ENCODE measurements around the gene LAMA1.

The LAMA1 gene

DNA sequence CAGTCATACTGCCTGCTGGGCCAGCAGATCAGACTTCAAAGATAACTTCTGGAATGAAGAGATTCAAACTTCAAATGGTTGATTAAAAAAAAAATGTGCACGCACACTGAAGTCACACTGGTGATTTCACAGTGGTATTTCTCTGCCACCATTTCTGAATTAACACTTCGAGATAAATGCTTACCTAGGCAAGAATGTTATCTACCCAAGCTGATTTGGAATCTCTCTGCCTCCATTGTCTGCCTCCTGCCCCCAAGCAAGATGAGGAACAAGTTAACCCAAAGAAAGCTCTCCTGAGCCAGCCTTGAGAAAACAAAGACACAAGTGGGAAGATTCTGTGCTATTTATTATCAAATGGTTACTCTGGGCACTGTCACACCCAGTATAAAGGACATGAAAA lies 6.5 kb downstream of the LAMA1 start:
- no peak for DNase-seq

DNA sequence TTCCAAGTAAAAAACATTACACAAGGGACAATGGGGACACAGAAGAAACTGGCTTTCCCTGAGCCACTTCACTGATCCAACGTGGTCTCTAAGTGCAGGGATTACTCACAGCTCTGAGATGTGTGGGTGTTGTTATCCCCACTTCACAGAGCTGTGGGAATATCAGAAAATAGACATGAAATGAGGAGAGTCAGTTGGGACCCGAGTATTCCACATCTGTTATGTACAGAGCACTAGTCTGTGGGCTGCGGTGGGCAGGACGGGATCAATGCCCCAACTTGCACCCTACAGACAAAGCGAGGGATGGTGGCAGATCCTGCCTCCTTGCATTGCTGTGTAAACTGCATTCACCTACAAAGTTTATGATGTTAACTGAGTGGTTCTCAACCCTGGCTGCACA lies 11.7 kb downstream of the LAMA1 start:
- no peak for DNase-seq

DNA sequence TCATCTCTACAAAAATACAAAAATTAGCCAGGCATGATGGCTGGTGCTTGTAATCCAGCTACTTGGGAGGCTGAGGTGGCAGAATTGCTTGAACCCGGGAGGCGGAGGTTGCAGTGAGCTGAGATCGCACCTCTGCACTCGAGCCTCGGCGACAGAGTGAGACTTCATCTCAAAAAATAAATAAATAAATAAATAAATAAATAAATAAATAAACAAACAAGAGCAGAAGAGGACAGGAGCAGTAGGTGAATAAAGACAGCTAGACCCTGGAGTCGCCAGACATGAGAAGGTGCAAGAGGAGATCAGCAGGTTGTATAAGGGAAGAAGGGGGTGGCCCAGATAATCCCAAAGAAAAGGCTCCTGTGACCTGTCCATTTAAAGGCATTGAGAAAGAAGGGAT lies 12.3 kb downstream of the LAMA1 start:
- DNase-seq = no peak

DNA sequence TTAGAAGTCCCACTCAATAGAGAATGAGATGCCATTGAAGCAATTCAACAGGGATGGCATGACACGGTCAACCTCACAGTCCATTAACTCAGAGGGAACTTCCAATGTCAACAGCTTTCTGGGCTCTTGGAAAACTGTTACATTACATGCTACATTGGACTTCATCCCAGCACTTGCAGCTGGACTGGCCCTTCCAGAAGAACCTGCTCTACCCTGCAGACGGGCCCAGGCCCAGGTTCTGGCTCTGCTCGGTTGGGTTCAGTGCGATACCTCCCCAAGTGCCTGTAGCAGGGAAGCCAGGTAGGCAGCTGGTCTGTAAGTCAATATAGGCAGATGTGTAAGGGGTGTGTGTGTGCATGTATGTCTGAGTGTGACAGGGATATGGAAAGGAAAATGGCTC lies 12.9 kb downstream of the LAMA1 start:
- DNase-seq = no peak

DNA sequence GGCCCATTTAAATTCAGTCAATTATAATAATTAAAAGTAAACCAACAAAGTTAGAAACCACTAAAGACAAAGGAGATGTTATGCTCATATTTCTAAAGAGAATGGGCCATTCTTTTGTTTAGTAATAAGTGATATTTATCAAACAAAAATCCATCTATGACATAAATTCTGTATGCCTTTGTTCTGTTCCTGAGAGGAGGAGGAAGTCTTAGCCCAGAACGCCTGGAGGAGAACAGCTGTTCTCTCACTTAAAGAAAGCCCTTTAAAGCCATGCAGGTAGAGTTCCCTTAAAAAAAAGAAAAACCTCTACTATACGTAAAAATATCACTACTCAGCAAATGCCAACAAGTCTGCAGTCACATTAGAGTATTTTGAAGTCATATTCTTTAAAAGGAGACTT lies 15.5 kb downstream of the LAMA1 start:
- no peak for DNase-seq

DNA sequence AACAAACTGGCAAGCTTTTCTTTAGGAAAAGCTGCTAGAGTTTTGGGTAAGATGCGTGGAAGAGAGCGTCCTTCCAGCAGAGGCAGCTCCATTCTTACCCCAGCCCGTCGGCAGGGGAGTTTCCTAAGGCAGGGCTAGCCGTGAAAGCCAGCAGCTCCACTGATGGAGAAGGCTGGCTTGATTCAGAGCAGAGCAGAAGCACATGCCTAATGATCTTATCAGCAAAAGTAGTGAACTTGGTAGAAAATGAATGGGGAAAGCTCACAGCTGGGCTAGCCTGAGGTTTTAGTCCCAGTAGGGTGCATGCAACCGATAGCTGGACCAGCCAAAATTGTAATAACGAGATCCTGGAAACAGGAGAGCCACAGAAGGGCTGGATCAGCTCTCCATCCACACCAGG lies 20.8 kb downstream of the LAMA1 start:
- DNase-seq = no peak

DNA sequence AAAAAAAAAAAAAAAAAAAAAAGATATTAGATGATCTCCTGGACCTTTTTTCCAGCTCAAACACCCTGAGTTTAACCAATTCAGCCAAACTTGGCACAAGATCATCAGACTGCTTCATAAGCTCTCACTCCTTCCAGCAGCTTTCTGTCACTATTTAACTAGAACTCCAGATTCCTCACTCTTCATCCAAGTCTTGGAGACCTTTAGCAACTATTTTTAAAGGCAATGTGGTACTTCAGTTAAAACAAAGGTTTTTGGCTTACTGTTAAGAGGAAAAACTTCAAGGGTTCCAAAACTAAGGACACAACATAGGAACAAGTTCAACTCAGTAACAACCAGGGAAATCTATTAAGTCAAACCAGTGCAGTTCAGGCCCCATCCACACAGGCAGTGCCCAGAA lies 23.2 kb downstream of the LAMA1 start:
- DNase-seq = no peak

DNA sequence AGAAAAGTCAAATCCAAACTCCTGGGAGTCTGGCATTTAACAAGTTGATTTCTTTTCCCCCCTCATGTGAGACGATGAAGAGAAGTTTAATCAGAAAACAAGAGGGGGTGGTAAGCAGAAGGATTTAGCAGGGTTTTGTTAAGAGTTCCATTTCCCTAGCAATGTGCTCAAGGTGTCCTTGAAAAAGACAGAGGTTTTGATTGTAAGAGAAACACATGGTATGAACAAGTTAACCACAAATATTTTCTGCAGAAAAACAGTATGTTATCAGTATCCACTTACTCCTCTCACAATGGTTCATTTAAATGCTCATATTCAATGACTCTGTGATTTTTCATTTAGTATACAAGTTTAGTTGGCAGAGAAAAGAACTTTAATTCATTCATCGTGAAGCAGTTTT lies 26.8 kb downstream of the LAMA1 start:
- no peak for DNase-seq

DNA sequence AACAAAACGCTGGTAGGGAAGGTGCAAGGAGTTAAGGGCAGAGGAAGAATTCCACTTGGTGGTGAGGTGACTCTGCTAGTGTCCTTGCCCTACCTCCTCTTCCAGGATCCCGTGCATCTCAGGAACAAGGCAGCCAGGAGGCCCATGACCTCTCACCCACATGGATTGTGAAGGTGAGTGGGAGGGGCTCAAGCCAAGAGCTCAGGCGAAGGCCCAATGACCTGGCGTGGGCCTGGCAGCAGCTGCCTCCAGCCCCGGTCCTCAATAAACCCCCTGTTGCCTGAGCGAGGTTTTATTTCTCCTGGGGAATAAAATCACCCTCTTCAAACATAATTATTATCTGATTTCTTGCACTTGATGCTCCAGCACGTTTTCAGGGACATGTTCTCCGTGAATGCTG lies 28.2 kb downstream of the LAMA1 start:
- no peak for DNase-seq

DNA sequence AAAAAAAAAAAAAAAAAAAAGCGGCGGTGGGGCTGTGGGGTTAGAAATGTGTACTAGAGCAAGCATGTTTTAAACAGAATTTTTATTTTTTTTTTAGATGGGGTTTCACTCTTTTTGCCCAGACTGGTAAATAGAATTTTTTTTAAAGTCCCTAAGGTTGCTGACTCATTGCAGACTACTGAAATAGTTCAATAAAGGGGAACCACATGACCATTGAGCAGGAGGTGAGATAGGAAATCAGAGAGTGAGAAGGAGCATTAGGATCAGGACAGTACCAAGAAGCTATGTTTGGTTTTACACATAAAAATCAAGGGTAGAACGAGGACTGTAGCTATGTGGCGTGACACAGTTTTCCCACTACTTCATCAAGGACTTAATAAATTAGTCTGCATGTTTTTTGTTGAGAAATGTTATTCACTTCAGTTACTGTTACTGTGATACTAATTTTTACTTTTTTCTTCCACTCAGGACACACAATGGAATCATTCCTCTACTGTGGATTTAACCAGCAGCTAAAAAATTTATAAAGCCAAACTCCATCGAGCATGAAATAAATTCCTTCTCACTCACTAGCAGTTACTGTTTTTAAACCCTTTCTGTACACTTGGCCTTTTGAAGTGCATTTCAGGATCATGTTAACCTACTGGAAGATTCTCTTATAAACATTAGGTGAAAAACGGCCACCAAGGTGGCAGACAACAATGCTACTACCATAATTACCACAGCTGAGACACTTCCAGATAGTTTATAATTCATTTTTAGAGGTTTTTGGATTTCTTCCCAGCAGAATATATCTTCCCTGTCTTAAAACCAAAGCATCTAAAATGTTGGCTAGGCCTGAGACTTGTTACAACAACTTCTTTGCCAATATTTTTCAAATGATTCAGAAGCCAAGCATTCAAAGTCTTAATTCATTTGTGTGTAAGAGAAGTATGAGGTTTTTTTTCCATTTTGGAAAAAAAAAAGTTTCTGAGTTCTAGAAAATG lies 33.2 kb downstream of the LAMA1 start:
- no peak for DNase-seq

DNA sequence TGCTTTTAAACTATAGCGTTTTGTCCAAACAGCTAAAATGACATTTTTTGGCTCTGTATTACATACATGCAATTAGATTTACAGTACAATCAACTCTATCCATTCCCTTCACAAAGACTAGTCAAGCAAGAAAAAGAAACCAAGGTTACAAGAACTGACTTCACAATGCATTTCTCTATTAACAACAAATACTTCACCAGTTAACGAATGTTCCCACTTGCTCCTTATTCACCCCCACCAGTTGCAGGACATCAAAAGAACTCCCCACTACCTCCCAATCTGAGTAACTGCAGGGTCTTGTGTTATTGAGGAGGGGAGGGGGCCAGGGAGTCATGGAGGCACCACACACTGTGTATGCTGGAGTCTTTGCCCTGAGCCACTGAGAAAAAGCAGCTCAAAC lies 34.9 kb downstream of the LAMA1 start:
- no peak for DNase-seq

DNA sequence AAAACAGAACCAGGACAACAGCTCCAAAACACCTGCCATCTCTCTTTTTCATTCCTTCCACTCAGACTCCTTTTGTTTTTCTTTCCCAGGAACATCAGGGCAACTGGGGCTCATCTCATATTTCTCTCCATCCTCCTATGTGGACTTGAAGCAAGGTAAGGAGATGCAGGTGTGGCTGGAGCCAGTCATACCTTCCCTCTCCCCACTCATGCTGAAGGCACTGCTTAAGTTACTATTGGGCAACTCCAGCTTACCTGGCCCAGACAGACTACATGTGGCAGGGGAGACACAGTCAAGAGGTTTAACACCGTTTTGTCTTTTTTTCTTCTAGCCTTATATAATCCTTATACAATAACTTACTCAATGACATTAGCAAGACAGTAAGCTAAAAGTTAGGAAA lies 38.4 kb downstream of the LAMA1 start:
- no peak for DNase-seq

DNA sequence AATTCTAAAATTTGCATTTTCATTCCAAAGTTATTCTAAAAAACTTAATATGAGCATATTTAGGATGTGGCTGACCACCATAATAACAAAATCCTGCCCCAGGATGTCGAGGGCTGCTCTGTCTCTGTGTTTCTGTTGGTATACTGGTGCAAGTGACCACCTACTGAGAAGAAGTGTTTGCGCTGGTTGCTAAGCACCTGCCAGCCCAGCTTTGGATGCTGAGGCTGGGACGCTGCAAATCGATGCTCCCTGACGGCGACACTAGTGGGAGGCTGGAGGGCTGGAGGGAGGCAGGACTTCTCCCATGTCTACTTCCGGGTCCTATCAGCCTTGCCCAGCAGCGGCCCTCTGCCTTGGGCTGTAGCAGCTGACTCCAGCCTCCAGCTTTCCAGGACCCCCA lies 45.0 kb downstream of the LAMA1 start:
- no peak for DNase-seq

DNA sequence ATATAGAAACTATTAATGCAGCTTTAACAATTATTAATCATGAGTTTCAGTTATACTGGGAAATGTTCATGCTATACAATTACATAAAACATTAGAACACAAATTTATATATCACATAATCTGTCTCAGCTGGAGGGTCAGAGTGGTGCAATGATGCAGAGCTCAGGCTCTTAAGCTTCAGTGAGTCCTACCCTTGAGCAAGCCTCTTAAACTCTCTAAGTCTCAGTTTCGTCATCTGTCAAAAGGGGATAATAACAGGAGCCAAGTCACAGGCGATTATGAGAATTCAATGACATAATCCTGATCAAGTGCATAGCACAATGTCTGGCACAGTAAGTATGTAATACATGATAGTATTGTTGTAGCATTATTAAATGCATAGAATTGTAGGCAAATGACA lies 46.0 kb downstream of the LAMA1 start:
- DNase-seq = no peak

DNA sequence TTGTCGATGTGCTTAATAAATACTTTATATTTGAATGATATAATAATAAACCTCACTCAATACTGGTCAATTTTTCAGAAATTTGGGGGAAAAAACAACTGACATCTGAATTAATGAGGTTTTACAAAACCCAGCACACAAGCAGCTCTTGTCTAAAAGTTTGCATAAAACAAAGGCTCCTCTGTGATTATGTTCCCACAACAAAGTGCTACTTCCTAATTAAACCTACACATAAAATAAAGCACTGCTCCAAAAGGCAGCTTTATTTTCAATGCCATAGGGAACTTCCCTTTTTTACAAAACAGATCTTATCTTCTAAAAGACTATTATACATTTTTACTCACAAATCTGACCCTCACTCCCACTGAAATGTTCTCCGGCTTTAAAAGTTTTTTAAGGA lies 47.1 kb downstream of the LAMA1 start:
- no peak for DNase-seq

DNA sequence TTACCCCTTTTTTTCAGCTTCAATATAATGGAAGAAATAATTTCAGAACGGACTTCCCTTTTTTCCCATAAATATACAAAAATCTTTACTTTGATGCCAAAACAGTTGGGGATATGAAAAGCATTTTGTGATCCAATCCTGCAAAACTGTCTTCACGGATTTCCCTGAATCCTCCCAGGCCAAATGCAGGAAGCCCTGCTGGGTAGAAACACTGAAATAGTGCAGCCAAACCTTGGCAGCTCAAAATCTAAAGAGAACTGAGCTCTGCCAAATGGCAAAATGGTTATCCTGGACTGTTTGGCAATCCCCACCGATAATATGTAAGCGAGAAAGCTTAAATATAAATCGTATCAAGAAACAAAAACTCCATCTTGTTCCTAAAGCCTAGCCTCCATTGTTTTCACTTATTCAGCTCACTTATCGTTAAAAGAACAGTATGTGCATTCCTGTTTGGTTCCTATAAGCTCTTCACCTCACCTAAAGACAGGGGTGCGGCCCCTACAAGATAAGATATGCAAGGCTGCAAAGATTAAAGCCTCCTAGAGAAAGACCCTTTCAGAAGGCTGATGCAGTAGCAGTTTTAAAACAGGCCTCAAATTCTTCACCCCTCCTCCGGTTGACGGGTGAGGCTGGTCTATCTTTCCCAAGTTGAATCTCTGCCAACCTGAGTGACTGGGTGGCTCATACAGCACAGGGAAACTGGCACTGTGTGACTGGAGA lies 48.6 kb downstream of the LAMA1 start:
- no peak for DNase-seq

DNA sequence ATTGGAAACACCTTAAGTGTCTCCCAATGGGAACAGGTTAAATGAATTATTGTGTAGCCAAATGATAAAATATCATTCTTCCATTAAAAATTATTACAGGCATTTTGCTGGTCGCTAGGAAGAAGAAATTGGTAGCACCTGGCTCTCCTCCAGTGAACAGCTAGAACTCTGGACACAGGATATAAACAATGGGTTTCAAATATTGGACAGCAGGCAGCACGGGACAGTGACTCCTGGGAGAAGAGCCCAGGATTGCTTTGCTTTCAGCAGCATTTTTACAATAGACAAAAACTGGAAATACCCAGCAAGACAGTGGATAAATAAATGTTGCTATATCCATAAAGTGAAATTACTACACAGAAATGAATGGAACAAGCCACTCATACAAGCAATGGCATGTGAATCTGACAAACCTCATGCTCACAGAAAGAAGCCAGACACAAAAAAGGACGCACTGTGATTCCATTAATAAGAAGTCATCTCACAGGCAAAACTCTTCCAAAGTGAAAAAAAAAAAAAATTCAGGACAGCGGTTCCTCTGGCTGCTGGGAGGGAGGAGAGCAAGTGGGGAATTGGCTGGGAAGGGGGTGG lies 50.5 kb downstream of the LAMA1 start:
- DNase-seq = no peak

DNA sequence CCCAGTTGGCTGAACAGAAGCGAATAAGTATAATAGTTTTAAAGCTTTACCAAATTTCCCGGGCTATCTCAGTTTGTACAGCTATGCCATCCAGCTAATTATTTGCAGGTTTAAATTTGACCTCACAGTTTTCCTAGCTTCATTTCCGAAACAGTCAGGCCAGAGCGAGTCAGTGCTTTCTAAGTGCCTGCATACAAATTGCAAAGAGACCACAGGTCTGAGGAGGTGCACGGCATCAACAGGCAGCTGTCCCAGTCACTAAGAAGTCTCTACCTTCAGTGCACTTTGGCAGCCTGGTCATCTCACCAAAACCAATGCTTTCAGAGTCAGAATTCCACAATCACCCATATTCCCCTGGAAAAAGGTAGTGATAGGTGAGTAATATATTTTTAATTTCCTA lies 51.9 kb downstream of the LAMA1 start:
- DNase-seq = no peak

DNA sequence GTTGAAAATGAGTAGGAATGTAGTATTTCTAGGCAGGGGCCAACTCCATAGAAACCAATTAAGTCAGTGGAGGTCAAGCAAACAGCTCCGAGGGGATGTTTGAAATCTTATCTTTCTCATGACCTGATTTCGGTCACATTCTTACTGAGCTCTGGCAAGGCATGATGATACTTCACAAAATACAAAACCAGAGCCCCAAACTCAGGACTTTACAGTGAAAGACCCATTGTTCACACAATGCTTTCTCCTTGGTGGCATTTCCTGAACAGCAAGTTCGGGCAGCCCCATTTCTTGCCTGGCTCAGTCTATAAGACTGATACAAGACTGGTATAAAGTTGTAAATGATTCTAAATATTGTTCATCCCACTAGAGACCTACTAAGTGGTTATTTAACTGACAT lies 53.3 kb downstream of the LAMA1 start:
- no peak for DNase-seq

DNA sequence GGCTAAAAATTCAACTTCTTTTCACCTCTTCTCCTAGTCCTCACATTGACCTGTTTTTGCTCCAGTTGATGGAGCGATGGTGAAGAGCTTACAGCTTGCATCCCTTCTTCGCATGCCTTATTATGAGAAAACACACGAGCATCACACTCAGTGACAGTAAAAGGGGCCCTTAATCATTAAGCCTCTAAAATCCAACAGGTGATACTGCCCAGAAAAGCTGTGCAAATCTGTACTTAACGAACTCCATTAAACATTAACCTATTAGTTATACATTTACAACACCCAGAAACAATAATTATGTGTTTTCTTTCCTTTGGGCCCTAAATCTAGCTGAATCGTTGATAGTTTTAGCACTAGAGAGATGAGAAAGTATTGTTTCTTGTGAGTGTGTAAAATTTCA lies 54.8 kb downstream of the LAMA1 start:
- no peak for DNase-seq

DNA sequence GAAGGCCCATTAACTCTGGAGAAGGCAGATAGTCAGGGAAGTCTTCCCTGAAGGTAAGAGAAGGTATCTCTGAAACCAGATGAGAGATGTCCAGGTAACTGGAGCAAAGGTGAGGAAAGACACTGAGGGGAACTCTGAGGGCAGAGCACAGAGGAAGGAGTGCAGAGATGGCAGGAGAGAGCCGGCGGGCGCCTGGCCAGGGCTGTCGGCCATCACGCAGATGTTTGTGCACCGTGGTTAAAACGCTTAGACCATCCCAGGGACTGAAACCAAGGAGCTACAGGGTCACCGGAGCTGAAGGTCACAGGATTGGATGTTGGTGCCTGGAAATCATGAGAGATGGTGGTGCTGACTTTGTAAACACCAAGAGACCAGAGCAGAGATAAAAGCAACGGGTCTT lies 55.4 kb downstream of the LAMA1 start:
- DNase-seq = no peak

DNA sequence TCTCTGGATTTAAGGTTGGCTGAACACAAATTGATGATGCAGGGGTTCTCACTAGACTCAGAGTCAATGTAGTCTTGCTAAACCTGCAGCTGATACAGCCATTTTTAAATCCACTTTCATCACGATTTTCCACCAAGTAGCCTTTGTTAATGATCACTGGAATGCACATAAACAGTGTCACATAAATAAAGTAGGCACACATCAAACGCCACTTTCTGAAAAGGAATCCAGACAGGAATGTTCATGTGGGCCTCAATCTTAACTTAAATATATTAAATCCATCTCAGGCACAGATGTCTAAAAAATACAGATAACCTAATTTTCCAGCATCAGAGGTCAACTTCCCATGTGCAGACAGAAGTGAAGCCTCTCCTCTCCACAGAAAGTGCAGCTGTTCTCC lies 58.3 kb downstream of the LAMA1 start:
- DNase-seq = no peak

DNA sequence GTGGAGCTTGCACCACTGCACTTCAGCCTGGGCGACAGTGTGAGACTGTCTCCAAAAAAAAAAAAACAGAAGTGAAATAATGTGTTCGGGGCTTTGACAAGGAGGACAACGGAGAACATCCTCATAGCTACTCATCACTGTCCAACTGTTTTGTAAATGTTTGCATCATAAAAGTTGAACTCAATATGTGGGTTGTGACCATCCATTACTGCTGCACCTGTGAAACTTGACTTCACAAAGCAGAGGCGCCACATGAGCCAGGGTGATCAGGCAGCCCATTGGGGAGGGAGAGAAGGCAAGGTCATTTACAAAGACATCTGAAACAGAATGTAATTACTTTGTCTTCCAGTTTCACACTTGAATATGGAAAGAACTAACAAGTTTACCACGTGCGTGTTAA lies 61.6 kb downstream of the LAMA1 start:
- no peak for DNase-seq

DNA sequence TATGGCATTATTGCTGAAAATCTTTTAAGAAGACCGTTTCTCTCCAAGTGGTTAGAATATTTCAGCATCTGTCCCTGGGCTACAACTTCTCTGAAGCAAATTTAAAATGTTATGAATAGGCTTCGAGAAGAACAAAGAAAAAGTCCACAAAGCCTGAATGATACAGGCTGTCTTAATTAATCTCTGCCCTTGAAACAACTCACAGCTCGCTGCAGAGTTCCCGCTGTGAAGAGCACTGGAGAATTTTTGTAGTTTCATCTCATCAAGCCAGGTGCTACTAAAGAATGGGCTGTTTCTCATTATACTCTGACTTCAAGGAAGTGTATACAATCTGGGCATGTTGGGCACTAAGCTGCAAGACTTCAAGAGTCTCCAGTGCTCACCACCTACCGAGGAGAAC lies 67.6 kb downstream of the LAMA1 start:
- no peak for DNase-seq

All from NCI-H2227 treated with DMSO at 0.1 percent for 48 hours (cell line).